ENCODE results near the gene AUNIP.

Gene AUNIP

DNA sequence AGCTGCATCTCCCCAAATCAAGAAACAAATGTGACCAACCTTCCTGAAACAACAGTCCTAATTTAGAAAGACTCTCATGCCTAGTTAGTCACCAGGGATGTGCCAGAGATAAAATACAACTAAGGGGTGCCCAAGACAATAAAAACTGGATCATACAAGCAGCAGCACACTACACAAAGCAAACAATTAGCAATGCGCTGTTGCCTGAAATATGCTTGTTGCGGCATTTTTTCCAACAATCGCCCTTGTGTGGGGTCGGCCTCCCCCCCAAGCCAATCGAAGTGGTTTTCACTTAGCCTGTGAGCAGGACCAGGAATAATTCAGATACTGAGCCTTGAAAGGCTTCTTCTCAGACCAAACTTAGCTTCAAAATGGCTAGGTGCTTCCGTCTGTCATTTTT is 48.3 kb upstream of the AUNIP start:
- TF ChIP-seq SPI1 (IDR thresholded peaks at IDR 0.05; ENCODE audit: borderline replicate concordance, low read depth), result no peak
- TF ChIP-seq GABPA (IDR thresholded peaks at IDR 0.05; ENCODE audit: low read depth), result no peak
- TF ChIP-seq, protein P1, sequence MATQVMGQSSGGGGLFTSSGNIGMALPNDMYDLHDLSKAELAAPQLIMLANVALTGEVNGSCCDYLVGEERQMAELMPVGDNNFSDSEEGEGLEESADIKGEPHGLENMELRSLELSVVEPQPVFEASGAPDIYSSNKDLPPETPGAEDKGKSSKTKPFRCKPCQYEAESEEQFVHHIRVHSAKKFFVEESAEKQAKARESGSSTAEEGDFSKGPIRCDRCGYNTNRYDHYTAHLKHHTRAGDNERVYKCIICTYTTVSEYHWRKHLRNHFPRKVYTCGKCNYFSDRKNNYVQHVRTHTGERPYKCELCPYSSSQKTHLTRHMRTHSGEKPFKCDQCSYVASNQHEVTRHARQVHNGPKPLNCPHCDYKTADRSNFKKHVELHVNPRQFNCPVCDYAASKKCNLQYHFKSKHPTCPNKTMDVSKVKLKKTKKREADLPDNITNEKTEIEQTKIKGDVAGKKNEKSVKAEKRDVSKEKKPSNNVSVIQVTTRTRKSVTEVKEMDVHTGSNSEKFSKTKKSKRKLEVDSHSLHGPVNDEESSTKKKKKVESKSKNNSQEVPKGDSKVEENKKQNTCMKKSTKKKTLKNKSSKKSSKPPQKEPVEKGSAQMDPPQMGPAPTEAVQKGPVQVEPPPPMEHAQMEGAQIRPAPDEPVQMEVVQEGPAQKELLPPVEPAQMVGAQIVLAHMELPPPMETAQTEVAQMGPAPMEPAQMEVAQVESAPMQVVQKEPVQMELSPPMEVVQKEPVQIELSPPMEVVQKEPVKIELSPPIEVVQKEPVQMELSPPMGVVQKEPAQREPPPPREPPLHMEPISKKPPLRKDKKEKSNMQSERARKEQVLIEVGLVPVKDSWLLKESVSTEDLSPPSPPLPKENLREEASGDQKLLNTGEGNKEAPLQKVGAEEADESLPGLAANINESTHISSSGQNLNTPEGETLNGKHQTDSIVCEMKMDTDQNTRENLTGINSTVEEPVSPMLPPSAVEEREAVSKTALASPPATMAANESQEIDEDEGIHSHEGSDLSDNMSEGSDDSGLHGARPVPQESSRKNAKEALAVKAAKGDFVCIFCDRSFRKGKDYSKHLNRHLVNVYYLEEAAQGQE (IDR thresholded peaks at IDR 0.05; ENCODE audit: insufficient replicate concordance, low read depth), result no peak
- no peak for TF ChIP-seq POLR2AphosphoS5 (IDR thresholded peaks at IDR 0.05; ENCODE audit: low read depth)
- TF ChIP-seq, protein P2, sequence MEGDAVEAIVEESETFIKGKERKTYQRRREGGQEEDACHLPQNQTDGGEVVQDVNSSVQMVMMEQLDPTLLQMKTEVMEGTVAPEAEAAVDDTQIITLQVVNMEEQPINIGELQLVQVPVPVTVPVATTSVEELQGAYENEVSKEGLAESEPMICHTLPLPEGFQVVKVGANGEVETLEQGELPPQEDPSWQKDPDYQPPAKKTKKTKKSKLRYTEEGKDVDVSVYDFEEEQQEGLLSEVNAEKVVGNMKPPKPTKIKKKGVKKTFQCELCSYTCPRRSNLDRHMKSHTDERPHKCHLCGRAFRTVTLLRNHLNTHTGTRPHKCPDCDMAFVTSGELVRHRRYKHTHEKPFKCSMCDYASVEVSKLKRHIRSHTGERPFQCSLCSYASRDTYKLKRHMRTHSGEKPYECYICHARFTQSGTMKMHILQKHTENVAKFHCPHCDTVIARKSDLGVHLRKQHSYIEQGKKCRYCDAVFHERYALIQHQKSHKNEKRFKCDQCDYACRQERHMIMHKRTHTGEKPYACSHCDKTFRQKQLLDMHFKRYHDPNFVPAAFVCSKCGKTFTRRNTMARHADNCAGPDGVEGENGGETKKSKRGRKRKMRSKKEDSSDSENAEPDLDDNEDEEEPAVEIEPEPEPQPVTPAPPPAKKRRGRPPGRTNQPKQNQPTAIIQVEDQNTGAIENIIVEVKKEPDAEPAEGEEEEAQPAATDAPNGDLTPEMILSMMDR (IDR thresholded peaks at IDR 0.05; ENCODE audit: insufficient read depth, low read length), result no peak
- no peak for DNase-seq (ENCODE audit: low read depth in 1 of 2, low spot score in 1 of 2)
- H3K27ac ChIP-seq (replicated peaks), result no peak overlapping the region

DNA sequence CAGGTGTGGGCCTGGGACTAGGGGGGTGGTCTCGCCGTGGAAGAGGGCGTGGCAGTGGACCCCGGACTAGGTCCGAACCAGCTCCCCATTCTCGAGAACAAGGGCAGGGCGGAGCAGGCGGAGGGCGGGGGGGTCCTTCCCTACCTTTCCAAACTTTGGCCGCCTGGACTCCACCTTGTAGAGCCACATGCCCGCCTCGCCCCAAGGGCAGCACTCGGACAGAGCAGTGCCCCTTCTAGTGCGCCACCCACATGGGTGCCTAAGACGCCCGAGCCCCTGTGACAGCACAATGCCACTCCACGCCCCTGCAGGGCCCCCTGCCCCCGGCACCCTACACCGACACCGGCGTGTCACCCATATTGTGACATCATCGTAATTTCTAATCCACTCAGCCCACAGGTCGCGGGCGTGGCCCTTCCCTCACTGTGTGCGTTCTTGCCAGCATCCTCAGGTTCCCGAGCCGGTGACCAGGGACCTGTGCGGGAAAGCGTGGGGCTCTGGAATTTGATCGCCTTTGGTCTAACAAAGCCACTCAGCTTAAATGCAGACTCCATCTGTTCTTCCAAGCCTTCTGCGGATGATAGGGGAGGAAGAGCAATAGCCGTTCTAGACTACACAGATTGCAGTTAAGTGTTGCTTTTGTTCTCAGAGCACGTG is 47.5 kb upstream of the AUNIP start:
- Histone ChIP-seq H3K4me3 (replicated peaks; ENCODE audit: insufficient read depth, low read length) (peak overlapping the region; percentile 83), H3K27ac (replicated peaks) (peak overlapping the region; percentile 96), H3K27me3 (ENCODE audit: insufficient read depth, poor library complexity, severe bottlenecking) (no peaks in the 10 kb centered on the region)
- DNase-seq (ENCODE audit: low read depth in 1 of 2, low spot score in 1 of 2), result peak in 1 of 2 experiments; percentile 28
- TF ChIP-seq POLR2AphosphoS5 (IDR thresholded peaks at IDR 0.05; ENCODE audit: low read depth) (no peak), SPI1 (IDR thresholded peaks at IDR 0.05; ENCODE audit: borderline replicate concordance, low read depth) (no peak), GABPA (IDR thresholded peaks at IDR 0.05; ENCODE audit: low read depth) (no peak)
- TF ChIP-seq, protein P2 (IDR thresholded peaks at IDR 0.05; ENCODE audit: insufficient read depth, low read length), result no peak
- TF ChIP-seq, protein P1 (IDR thresholded peaks at IDR 0.05; ENCODE audit: insufficient replicate concordance, low read depth), result no peak

More for the DNA sequence above, 48.3 kb upstream of the AUNIP start:
- H3K27me3 ChIP-seq (ENCODE audit: insufficient read depth, poor library complexity, severe bottlenecking), result no peaks in the 10 kb centered on the region
- no peak overlapping the region for H3K4me3 ChIP-seq (replicated peaks; ENCODE audit: insufficient read depth, low read length)

DNA sequence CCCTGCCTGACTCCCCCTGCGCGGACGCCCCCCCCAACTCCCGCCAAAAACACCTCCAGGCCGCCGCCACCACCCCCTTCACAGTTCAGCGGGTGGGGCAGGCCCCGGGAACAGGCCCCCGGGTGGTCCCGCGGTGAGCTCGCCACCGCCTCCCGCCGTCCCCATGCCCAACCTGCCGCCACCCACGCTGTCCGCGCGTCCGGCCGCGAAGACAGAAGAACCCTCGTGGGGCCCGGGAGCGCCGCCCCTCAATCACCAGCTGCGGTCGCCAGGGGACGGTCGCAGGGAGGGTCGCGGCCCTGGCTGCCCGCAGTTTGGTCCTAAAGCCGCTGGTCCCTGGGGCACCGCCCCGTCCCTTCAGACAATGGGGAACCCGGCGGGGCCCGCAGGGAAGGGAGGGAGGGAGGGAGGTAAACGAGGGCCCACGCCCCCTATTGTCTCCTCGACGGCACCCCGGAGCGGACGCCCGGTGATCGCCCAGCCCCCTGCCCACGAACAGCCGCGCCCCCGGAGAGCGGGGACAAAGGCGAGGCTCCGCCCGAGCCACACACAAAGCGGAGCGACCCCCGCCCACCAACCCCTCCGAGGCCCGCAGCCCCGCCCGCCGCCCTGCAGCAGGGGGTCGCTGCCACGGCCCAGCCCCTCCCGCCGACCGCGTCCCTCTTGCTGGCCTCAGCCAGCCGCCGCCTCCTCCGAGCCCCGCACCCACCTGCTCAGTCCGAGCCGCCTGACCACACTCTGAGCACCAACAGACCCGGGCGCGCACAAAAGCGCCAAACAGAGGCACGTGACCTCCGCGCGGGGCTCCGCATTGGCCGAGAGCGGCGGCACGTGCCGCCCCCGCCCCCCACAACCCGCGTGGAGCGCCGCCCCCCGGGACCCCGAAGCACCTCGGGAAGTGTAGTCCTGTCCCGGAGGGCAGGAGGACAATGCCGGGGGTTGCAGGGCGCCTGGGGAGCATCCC is 46.7 kb upstream of the AUNIP start, which contains the start of gene STMN1:
STMN1 (minus strand) TSS at position 740 of the 964 bp plus-strand sequence. CDS start 1,743 bp downstream, outside the sequence.
- no peaks in the 10 kb centered on the region for H3K27me3 ChIP-seq (ENCODE audit: insufficient read depth, poor library complexity, severe bottlenecking)
- H3K27ac ChIP-seq (replicated peaks), result peak within 1 kb of the TSS; percentile 96
- peak; percentile 92 to 95 for DNase-seq (ENCODE audit: low read depth in 1 of 2, low spot score in 1 of 2)
- H3K4me3 ChIP-seq (replicated peaks; ENCODE audit: insufficient read depth, low read length), result peak within 1 kb of the TSS; percentile 83
- TF ChIP-seq, protein P1 (IDR thresholded peaks at IDR 0.05; ENCODE audit: insufficient replicate concordance, low read depth), result peak; percentile 60
- TF ChIP-seq GABPA (IDR thresholded peaks at IDR 0.05; ENCODE audit: low read depth) (no peak), POLR2AphosphoS5 (IDR thresholded peaks at IDR 0.05; ENCODE audit: low read depth) (peak; percentile 96), SPI1 (IDR thresholded peaks at IDR 0.05; ENCODE audit: borderline replicate concordance, low read depth) (no peak)
- TF ChIP-seq, protein P2 (IDR thresholded peaks at IDR 0.05; ENCODE audit: insufficient read depth, low read length), result no peak
